H9 (cell line): ENCODE measurements around the gene IL16. TPM values are rescaled to one million over a fixed set of nuclear protein-coding genes. Genes with fewer than 3 reads are reported as not detected.

Experiments used
- DNase-seq: peaks from one replicate; pipeline ENCODE4 v3.0.0-alpha.2; 2017
- H2AFZ ChIP-seq: one replicate; pipeline ENCODE4 v1.6.1; 2013; ENCODE audit warnings: mild to moderate bottlenecking, low read length, control low read depth, moderate library complexity
- H2AK5ac ChIP-seq: 2 replicates; pipeline ENCODE4 v1.6.1; 2013; ENCODE audit warnings: low read length, control low read depth, mixed read lengths; ENCODE audit not compliant: insufficient read length
- H2BK120ac ChIP-seq: one replicate; pipeline ENCODE4 v1.6.1; 2013; ENCODE audit warnings: low read depth, mild to moderate bottlenecking, low read length, control low read depth, inconsistent platforms; ENCODE audit not compliant: poor library complexity, severe bottlenecking
- H2BK12ac ChIP-seq: 2 replicates; pipeline ENCODE4 v1.6.1; 2013; ENCODE audit warnings: low read length, control low read depth, mixed read lengths, low read depth; ENCODE audit not compliant: insufficient read length
- H2BK15ac ChIP-seq: 2 replicates; pipeline ENCODE4 v1.6.1; 2013; ENCODE audit warnings: low read depth, low read length, control low read depth
- H2BK20ac ChIP-seq: one replicate; pipeline ENCODE4 v1.6.1; 2013; ENCODE audit warnings: low read depth, mild to moderate bottlenecking, low read length, control low read depth, inconsistent platforms; ENCODE audit not compliant: poor library complexity, severe bottlenecking
- H2BK5ac ChIP-seq: 2 replicates; pipeline ENCODE4 v1.6.1; 2013; ENCODE audit warnings: low read length, control low read depth, mixed read lengths; ENCODE audit not compliant: insufficient read length
- H3K14ac ChIP-seq: 2 replicates; pipeline ENCODE4 v1.6.1; 2013; ENCODE audit warnings: low read length, control low read depth; ENCODE audit not compliant: insufficient read depth
- H3K18ac ChIP-seq: 2 replicates; pipeline ENCODE4 v1.6.1; 2013; ENCODE audit warnings: low read depth, mild to moderate bottlenecking, mixed read lengths, low read length, control low read depth; ENCODE audit not compliant: insufficient read length
- H3K23ac ChIP-seq: 2 replicates; pipeline ENCODE4 v1.6.1; 2013; ENCODE audit warnings: low read length, control low read depth, mixed read lengths, low read depth; ENCODE audit not compliant: insufficient read length
- H3K23me2 ChIP-seq: 2 replicates; pipeline ENCODE4 v1.6.1; 2013; ENCODE audit warnings: low read depth, mild to moderate bottlenecking, mixed read lengths, low read length, control low read depth; ENCODE audit not compliant: insufficient read length, poor library complexity, severe bottlenecking
- H3K27ac ChIP-seq: 2 replicates; pipeline ENCODE4 v1.5.1; 2013; ENCODE audit warnings: low read length, control low read depth, mixed read lengths, low read depth; ENCODE audit not compliant: insufficient read length
- H3K27me3 ChIP-seq: 2 replicates; pipeline ENCODE4 v1.6.1; 2013; ENCODE audit warnings: low read length, control low read depth, inconsistent platforms; ENCODE audit not compliant: insufficient read depth
- H3K4ac ChIP-seq: 2 replicates; pipeline ENCODE4 v1.6.1; 2013; ENCODE audit warnings: low read depth, mild to moderate bottlenecking, control low read depth, inconsistent platforms, low read length, moderate library complexity
- H3K4me1 ChIP-seq: 2 replicates; pipeline ENCODE4 v1.6.1; 2013; ENCODE audit warnings: low read length, control low read depth, inconsistent platforms; ENCODE audit not compliant: insufficient read depth
- H3K4me2 ChIP-seq: 2 replicates; pipeline ENCODE4 v1.6.1; 2013; ENCODE audit warnings: low read length, control low read depth, mixed read lengths; ENCODE audit not compliant: insufficient read length, insufficient read depth
- H3K56ac ChIP-seq: 2 replicates; pipeline ENCODE4 v1.6.1; 2013; ENCODE audit warnings: low read depth, mild to moderate bottlenecking, mixed read lengths, low read length, control low read depth; ENCODE audit not compliant: insufficient read length
- H3K79me1 ChIP-seq: 2 replicates; pipeline ENCODE4 v1.6.1; 2013; ENCODE audit warnings: low read depth, mild to moderate bottlenecking, moderate library complexity, low read length, control low read depth, inconsistent platforms; ENCODE audit not compliant: insufficient read depth, poor library complexity, severe bottlenecking
- H3K79me2 ChIP-seq: 2 replicates; pipeline ENCODE4 v1.6.1; 2013; ENCODE audit warnings: low read length, control low read depth, inconsistent platforms; ENCODE audit not compliant: insufficient read depth
- H3K9ac ChIP-seq: 2 replicates; pipeline ENCODE4 v1.6.1; 2013; ENCODE audit warnings: low read length, control low read depth, mixed read lengths; ENCODE audit not compliant: insufficient read length; ENCODE audit errors: extremely low read depth
- H3K9me3 ChIP-seq: one replicate; pipeline ENCODE4 v1.6.1; 2013; ENCODE audit warnings: low read depth, low read length, inconsistent platforms; ENCODE audit not compliant: control insufficient read depth
- H3T11ph ChIP-seq: one replicate; pipeline ENCODE4 v1.6.1; 2013; ENCODE audit warnings: mild to moderate bottlenecking, low read length, control low read depth, inconsistent platforms
- H4K20me1 ChIP-seq: one replicate; pipeline ENCODE4 v1.6.1; 2013; ENCODE audit not compliant: control insufficient read depth, insufficient read length, insufficient read depth
- H4K5ac ChIP-seq: 2 replicates; pipeline ENCODE4 v1.6.1; 2013; ENCODE audit warnings: low read depth, mild to moderate bottlenecking, mixed read lengths, low read length, control low read depth; ENCODE audit not compliant: insufficient read length
- H4K8ac ChIP-seq: replicated peaks from 2 replicates; pipeline ENCODE4 v1.6.1; 2013; ENCODE audit warnings: low read length, control low read depth, mixed read lengths, low read depth; ENCODE audit not compliant: insufficient read length
- H4K91ac ChIP-seq: 2 replicates; pipeline ENCODE4 v1.6.1; 2013; ENCODE audit warnings: low read depth, mild to moderate bottlenecking, moderate library complexity, mixed read lengths, low read length, control low read depth; ENCODE audit not compliant: insufficient read length
- H3K27ac Mint-ChIP-seq, 3 experiments: 2 replicates in 2 of 3; 3 replicates in 1 of 3; pipeline ENCODE4 v1.8.0; 2020 to 2021; ENCODE audit warnings: mixed read lengths in 3 of 3, mild to moderate bottlenecking in 1 of 3, moderate library complexity in 1 of 3
- H3K27me3 Mint-ChIP-seq: 2 replicates; pipeline ENCODE4 v1.8.0; 2021; ENCODE audit warnings: low read depth, mild to moderate bottlenecking, moderate library complexity, mixed read lengths
- H3K36me3 Mint-ChIP-seq, 3 experiments: 2 replicates in 2 of 3; 3 replicates in 1 of 3; pipeline ENCODE4 v1.8.0; 2020 to 2021; ENCODE audit warnings: low read depth in 3 of 3, mixed read lengths in 3 of 3; ENCODE audit not compliant: insufficient read depth in 1 of 3
- H3K4me1 Mint-ChIP-seq, 2 experiments: 2 replicates each; pipeline ENCODE4 v1.8.0; 2020; ENCODE audit warnings: mixed read lengths in 2 of 2
- H3K4me3 Mint-ChIP-seq, 2 experiments: 2 replicates in 1 of 2; 3 replicates in 1 of 2; pipeline ENCODE4 v1.8.0; 2020 to 2021; ENCODE audit warnings: mild to moderate bottlenecking in 2 of 2, mixed read lengths in 2 of 2, moderate library complexity in 1 of 2
- H3K9me3 Mint-ChIP-seq, 2 experiments: 2 replicates in 1 of 2; 3 replicates in 1 of 2; pipeline ENCODE4 v1.8.0; 2020; ENCODE audit warnings: mild to moderate bottlenecking in 2 of 2, mixed read lengths in 2 of 2, moderate library complexity in 1 of 2
- CTCF ChIP-seq: fragments of 200-600 bp; sonication (generic); conservative IDR thresholded peaks from 3 replicates; pipeline ENCODE4 v1.8.0; 2021; ENCODE audit warnings: antibody characterized with exemption, mild to moderate bottlenecking
- WGBS: extraction: QIAGEN DNeasy Blood & Tissue Kit; methylation state at CpG from one replicate; pipeline ENCODE4 v1.1.7; 2013; ENCODE audit warnings: missing lambda C conversion rate, low lambda C conversion rate, mixed read lengths; ENCODE audit not compliant: insufficient read length; ENCODE audit errors: extremely low coverage; 5-methylcytosine and 5-hydroxymethylcytosine counted together
- total RNA-seq: library from RNA; stranded (reverse); gene quantifications from 2 replicates; pipeline ENCODE4 v1.2.1, GENCODE V29; 2021

The IL16 gene
- total RNA-seq, 1 experiment from 2014 or later = 0.28 TPM

- no peak overlapping the region for H3K23ac ChIP-seq
- no peak overlapping the region for H3K4me2 ChIP-seq
- H2BK15ac ChIP-seq = no peak overlapping the region
- H4K5ac ChIP-seq = no peak overlapping the region
- no peaks in the 10 kb centered on the region for H3K9me3 ChIP-seq
- no peak overlapping the region for H2BK12ac ChIP-seq
- Mint-ChIP-seq H3K27me3 (peaks cover 22% of the 10 kb centered on the region), H3K36me3 (no peaks in the 10 kb centered on the region), H3K27ac (no peak overlapping the region), H3K9me3 (no peaks in the 10 kb centered on the region), H3K4me3 (no peak overlapping the region), H3K4me1 (no peaks in the 10 kb centered on the region)
- H3K9ac ChIP-seq = no peak overlapping the region
- no peak overlapping the region for H3K27ac ChIP-seq
- no peak overlapping the region for H3K18ac ChIP-seq
- H3T11ph ChIP-seq = no peak overlapping the region
- DNase-seq = no peak
- H3K4me1 ChIP-seq = no peaks in the 10 kb centered on the region
- H2BK120ac ChIP-seq = no peak overlapping the region
- no peaks in the 10 kb centered on the region for H3K79me1 ChIP-seq
- H3K14ac ChIP-seq = no peak overlapping the region
- no peaks in the 10 kb centered on the region for H4K20me1 ChIP-seq
- no peaks in the 10 kb centered on the region for H3K27me3 ChIP-seq
- H3K56ac ChIP-seq = no peak overlapping the region
- H2AFZ ChIP-seq = no peak overlapping the region
- no peaks in the 10 kb centered on the region for H3K79me2 ChIP-seq
- H2BK5ac ChIP-seq = no peak overlapping the region
- no peak overlapping the region for H4K91ac ChIP-seq
- no peak overlapping the region for H3K4ac ChIP-seq
- H2AK5ac ChIP-seq = no peak overlapping the region
- TF ChIP-seq CTCF = no peak
- H2BK20ac ChIP-seq = no peak overlapping the region
- no peaks in the 10 kb centered on the region for H3K23me2 ChIP-seq
- no peak overlapping the region for H4K8ac ChIP-seq
- WGBS = no CpG with 5 or more reads among the region's 2 CpGs
Measured at GRCh38 chr15:81168644-81169043, 28.0 kb upstream of the IL16 start.
